CD8-positive, alpha-beta memory T cell (primary cell): Measurements from ENCODE around the gene AMBRA1. TPM values are rescaled to one million over a fixed set of nuclear protein-coding genes. Genes with fewer than 3 reads are reported as not detected.

Source experiments
- CTCF ChIA-PET: fragments of 350-600 bp; sonication (Branson Sonifier 250); formaldehyde crosslinking; loops from one replicate; lab custom pipeline; 2021; ENCODE audit warnings: antibody characterized with exemption; lab: Charles Lee
- POLR2A ChIA-PET: fragments of 350-600 bp; sonication (Branson Sonifier 250); formaldehyde crosslinking; loops from one replicate; lab custom pipeline; 2021; ENCODE audit warnings: antibody characterized with exemption; lab: Charles Lee
- DNase-seq, 5 donors: peaks; one replicate each; pipeline versions ENCODE4 v3.0.0 to v3.0.0-alpha.2; 2020 to 2022; ENCODE audit warnings: mixed read lengths in 1 of 5
- H3K27ac ChIP-seq: one replicate; pipeline ENCODE4 v1.7.0; 2013; ENCODE audit warnings: low read depth, mild to moderate bottlenecking, low read length, moderate library complexity
- H3K27me3 ChIP-seq: 2 replicates; pipeline ENCODE4 v1.7.0; 2013; ENCODE audit warnings: low read length, mild to moderate bottlenecking; ENCODE audit not compliant: insufficient read depth, poor library complexity, severe bottlenecking
- H3K36me3 ChIP-seq: 2 replicates; pipeline ENCODE4 v1.7.0; 2013; ENCODE audit warnings: mild to moderate bottlenecking, low read length, moderate library complexity; ENCODE audit not compliant: insufficient read depth
- H3K4me1 ChIP-seq: 2 replicates; pipeline ENCODE4 v1.7.0; 2013; ENCODE audit warnings: mild to moderate bottlenecking, low read length, moderate library complexity; ENCODE audit not compliant: insufficient read depth
- H3K4me3 ChIP-seq: 2 replicates; pipeline ENCODE4 v1.7.0; 2013; ENCODE audit warnings: mild to moderate bottlenecking, low read length
- H3K9me3 ChIP-seq: 2 replicates; pipeline ENCODE4 v1.7.0; 2013; ENCODE audit warnings: mild to moderate bottlenecking, low read length
- H3K27ac Mint-ChIP-seq, 8 donors: one replicate each; pipeline ENCODE4 v1.8.0; 2020 to 2021; ENCODE audit warnings: mixed read lengths in 8 of 8, mild to moderate bottlenecking in 6 of 8, inconsistent platforms in 3 of 8, moderate library complexity in 3 of 8
- H3K27me3 Mint-ChIP-seq, 2 donors: one replicate each; pipeline ENCODE4 v1.8.0; 2020 to 2021; ENCODE audit warnings: mixed read lengths in 2 of 2, mild to moderate bottlenecking in 1 of 2, moderate library complexity in 1 of 2
- H3K36me3 Mint-ChIP-seq, 3 donors: one replicate each; pipeline ENCODE4 v1.8.0; 2020 to 2021; ENCODE audit warnings: mixed read lengths in 3 of 3, inconsistent platforms in 1 of 3, mild to moderate bottlenecking in 1 of 3
- H3K4me1 Mint-ChIP-seq, 3 donors: one replicate each; pipeline ENCODE4 v1.8.0; 2020 to 2021; ENCODE audit warnings: mixed read lengths in 3 of 3, inconsistent platforms in 1 of 3, mild to moderate bottlenecking in 1 of 3
- H3K4me3 Mint-ChIP-seq, 7 donors: one replicate each; pipeline ENCODE4 v1.8.0; 2020 to 2021; ENCODE audit warnings: mixed read lengths in 7 of 7, mild to moderate bottlenecking in 6 of 7, moderate library complexity in 4 of 7, inconsistent platforms in 2 of 7
- H3K9me3 Mint-ChIP-seq, 5 donors: one replicate each; pipeline ENCODE4 v1.8.0; 2020 to 2022; ENCODE audit warnings: mixed read lengths in 5 of 5, mild to moderate bottlenecking in 3 of 5, moderate library complexity in 2 of 5, inconsistent platforms in 1 of 5
- polyA plus RNA-seq: library from polyadenylated mRNA; unstranded; fragments of 300-500 nt; fragmentation: Illumina TruSeq; gene quantifications from one replicate; pipeline ENCODE4 v1.2.3, GENCODE V29; 2021
- total RNA-seq, 2 experiments: library from RNA; stranded (reverse); gene quantifications; one replicate each; pipeline ENCODE4 v1.2.3, GENCODE V29; 2021

AMBRA1 gene
- total and polyA plus RNA-seq, 3 experiments from 2014 or later = 13.6 to 33.3 (median 31.3) TPM

DNA sequence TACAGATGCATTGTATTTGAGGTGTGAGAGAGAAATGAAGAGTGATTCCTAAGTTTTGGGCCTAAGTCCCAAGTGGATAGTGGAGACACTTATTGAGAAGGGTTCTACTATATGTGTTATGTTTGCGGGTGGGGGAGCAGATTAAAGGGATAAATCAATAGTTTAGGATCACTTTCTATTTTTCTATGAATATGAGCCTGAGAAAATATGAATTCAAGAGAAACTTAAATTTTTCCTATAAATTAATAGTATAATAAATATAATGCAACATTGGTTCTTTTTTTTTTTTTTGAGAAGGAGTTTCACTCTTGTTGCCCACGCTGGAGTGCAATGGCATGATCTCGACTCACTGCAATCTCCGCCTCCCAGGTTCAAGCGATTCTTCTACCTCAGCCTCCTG, 31.3 kb downstream of the AMBRA1 start:
- DNase-seq = no peak
- Mint-ChIP-seq H3K27ac (peak overlapping the region in 7 of 8 donors; percentile 4 to 74 (median 64)), H3K27me3 (no peaks in the 10 kb centered on the region), H3K9me3 (no peaks in the 10 kb centered on the region), H3K4me3 (peak overlapping the region in 1 of 7 donors; percentile 29), H3K36me3 (peaks cover 0 to 8% (median 2%) of the 10 kb centered on the region in 3 donors), H3K4me1 (peaks cover 44 to 68% (median 62%) of the 10 kb centered on the region in 3 donors)
- Histone ChIP-seq H3K4me3 (no peak overlapping the region), H3K36me3 (no peaks in the 10 kb centered on the region), H3K27ac (no peak overlapping the region), H3K4me1 (peaks cover 25% of the 10 kb centered on the region), H3K27me3 (no peaks in the 10 kb centered on the region), H3K9me3 (no peaks in the 10 kb centered on the region)
- ChIA-PET POLR2A (no interaction called here), CTCF (interaction anchor here (1.0 to 3.9 kb wide), 2 partner anchors 26 to 55 kb away, joined by 3 to 12 read pairs; partner anchors contain the start of genes ATG13 and HARBI1)

DNA sequence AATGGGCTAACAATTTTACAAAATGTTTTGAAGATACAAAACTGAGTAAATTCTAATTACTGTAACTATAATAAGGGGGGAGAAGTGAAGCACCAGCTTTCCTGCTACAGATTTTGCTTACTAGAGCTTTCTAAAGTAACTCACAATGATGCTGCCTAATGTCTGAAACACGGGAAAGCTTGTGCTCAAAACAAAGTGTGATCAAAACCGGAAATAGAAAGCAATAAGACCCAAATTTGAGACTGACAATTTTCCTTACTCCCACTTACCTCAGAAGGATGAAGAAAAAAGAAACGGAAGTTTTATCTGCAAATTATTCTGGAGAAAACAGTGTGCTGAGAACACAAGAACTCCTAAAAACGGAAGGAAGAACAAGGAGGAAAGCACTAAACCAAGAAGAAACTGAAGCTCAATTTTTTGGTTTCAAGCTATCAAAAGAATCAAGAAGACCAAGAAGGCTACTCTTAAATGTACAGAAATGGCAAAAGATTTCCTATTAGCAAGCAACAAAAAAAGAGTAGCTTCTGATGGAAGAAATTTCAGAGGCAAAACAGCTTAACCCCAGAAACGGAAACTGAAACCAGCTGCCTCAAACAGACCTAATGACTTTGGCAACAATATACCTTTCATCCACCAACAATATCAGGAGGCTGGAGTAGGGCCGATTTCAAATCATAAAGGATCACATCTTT, 33.4 kb downstream of the AMBRA1 start:
- H3K36me3 Mint-ChIP-seq = peaks cover 0 to 10% (median 2%) of the 10 kb centered on the region in 3 donors
- Histone ChIP-seq H3K36me3 (no peaks in the 10 kb centered on the region), H3K9me3 (no peaks in the 10 kb centered on the region), H3K27ac (peak overlapping the region; percentile 77), H3K4me3 (peak overlapping the region; percentile 72), H3K27me3 (no peaks in the 10 kb centered on the region), H3K4me1 (peaks cover 35% of the 10 kb centered on the region)
- CTCF ChIA-PET = interaction anchor here (0.9 to 3.9 kb wide), 2 partner anchors 57 to 212 kb away, joined by 4 to 12 read pairs; partner anchors contain the start of genes ATG13 and HARBI1
- peak overlapping the region; percentile 85 to 96 (median 88) for H3K4me3 Mint-ChIP-seq
- H3K27me3 Mint-ChIP-seq = no peaks in the 10 kb centered on the region
- peaks cover 55 to 76% (median 73%) of the 10 kb centered on the region in 3 donors for H3K4me1 Mint-ChIP-seq
- no peaks in the 10 kb centered on the region for H3K9me3 Mint-ChIP-seq
- H3K27ac Mint-ChIP-seq = peak overlapping the region; percentile 63 to 98 (median 94)
- POLR2A ChIA-PET = interaction anchor here (0.8 to 2.0 kb wide), 5 partner anchors 10 to 57 kb away, joined by 3 to 13 read pairs (median 3); partner anchors contain the start of genes AMBRA1, ATG13 and HARBI1
- peak in 1 of 5 donors; percentile 27 for DNase-seq

DNA sequence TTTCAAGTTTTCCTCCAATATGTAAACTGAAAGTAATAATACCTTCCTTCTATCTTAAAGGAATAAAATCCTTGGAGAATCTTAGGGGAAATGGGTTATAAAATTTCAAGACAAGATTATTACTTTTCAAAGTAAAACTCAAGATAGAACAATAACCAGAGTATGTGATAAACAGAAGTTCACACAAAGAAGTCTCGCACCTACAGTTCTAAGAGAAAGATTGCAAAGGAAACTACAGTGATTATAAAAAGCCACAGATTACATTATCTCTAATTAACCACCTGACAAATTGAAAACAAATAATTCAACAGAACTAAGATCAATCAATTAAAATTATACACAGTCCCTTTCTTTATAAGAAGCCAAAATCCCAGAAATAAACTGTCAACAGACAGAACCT, 34.0 kb downstream of the AMBRA1 start:
- H3K27ac Mint-ChIP-seq = peak overlapping the region; percentile 63 to 98 (median 94)
- peaks cover 41% of the 10 kb centered on the region for H3K4me1 ChIP-seq
- POLR2A ChIA-PET = interaction anchor here (0.8 to 2.0 kb wide), 3 partner anchors 24 to 58 kb away, joined by 3 to 13 read pairs (median 3); partner anchors contain the start of genes ATG13 and HARBI1

DNA sequence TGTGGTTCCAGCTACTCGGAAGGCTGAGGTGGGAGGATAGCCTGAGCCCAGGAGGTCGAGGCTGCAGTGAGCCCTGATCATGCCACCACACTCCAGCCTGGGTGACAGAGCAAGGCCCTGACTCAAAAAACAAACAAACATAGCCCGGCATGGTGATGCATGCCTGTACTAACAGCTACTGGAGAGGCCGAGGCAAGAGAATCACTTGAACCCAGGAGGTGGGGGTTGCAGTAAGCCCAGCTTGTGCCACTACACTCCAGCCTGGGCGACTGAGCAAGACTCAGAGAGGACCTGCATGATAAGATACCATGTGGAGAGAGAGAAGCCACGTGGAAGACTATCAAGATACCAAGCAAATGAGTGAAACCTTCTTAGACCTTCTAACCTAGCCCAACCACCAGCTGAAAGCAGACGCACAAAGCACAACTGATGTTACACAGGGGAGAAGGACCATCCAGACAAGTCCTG, 36.1 kb downstream of the AMBRA1 start:
- H3K27ac ChIP-seq = no peak overlapping the region
- H3K4me1 ChIP-seq = peaks cover 56% of the 10 kb centered on the region
- H3K27me3 Mint-ChIP-seq = no peaks in the 10 kb centered on the region
- no peaks in the 10 kb centered on the region for H3K27me3 ChIP-seq
- H3K4me3 Mint-ChIP-seq = peak overlapping the region in 1 of 7 donors; percentile 2
- peaks cover 67 to 89% (median 88%) of the 10 kb centered on the region in 3 donors for H3K4me1 Mint-ChIP-seq
- CTCF ChIA-PET = no interaction called here
- peak overlapping the region in 5 of 8 donors; percentile 5 to 83 (median 61) for H3K27ac Mint-ChIP-seq
- no peaks in the 10 kb centered on the region for H3K36me3 ChIP-seq
- H3K9me3 Mint-ChIP-seq = no peaks in the 10 kb centered on the region
- H3K4me3 ChIP-seq = no peak overlapping the region
- POLR2A ChIA-PET = no interaction called here
- no peaks in the 10 kb centered on the region for H3K9me3 ChIP-seq
- DNase-seq = no peak
- peaks cover 0 to 6% (median 2%) of the 10 kb centered on the region in 3 donors for H3K36me3 Mint-ChIP-seq

More for the DNA sequence above, 34.0 kb downstream of the AMBRA1 start:
- H3K36me3 ChIP-seq = no peaks in the 10 kb centered on the region
- no peaks in the 10 kb centered on the region for H3K9me3 ChIP-seq
- CTCF ChIA-PET = interaction anchor here (3.9 kb wide), 1 partner anchor 58 kb away, joined by 12 read pairs; the partner anchor contains the start of genes ATG13 and HARBI1
- H3K36me3 Mint-ChIP-seq = peaks cover 0 to 8% (median 2%) of the 10 kb centered on the region in 3 donors
- peaks cover 61 to 81% (median 78%) of the 10 kb centered on the region in 3 donors for H3K4me1 Mint-ChIP-seq
- no peaks in the 10 kb centered on the region for H3K27me3 ChIP-seq
- H3K27me3 Mint-ChIP-seq = no peaks in the 10 kb centered on the region
- DNase-seq = no peak
- H3K4me3 Mint-ChIP-seq = peak overlapping the region; percentile 85 to 96 (median 88)
- peak overlapping the region; percentile 77 for H3K27ac ChIP-seq
- H3K4me3 ChIP-seq = peak overlapping the region; percentile 72
- no peaks in the 10 kb centered on the region for H3K9me3 Mint-ChIP-seq

DNA sequence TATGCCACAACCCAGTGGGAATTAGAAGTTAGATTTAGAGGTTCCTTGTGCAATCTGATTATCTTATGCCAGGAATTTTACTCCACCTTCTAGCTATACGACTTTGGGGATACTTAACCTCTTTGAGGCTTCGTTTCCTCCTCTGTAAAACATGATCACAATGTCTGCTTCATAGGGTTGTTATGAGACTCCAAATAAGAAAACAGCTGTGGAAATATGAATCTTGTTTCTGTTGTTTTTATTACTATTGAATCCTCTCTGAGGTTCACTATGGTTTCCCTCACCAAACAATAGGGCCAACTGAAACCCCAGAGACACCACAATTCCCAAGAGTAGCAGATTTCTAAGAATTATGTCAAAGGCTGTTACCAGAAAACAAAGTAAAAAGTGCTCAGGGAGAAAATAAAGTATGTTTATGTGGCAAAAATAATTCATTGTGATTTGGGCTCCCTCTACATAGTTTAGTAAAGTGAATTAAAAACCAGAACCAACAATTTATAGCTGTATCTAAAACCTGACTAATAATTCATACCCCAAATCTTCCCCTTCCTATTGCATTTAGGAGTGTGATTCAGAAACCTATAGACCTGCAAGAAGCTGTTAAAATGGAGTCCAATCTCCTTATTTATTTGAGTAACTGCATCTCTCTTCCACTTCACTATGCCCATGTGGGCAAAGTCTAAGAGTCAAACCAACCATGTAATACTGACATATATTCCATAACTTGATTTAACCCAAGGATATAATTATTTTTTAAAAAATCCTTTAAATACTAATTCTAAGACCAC, 38.4 kb downstream of the AMBRA1 start:
- Histone ChIP-seq H3K36me3 (no peaks in the 10 kb centered on the region), H3K9me3 (no peaks in the 10 kb centered on the region), H3K27ac (no peak overlapping the region), H3K4me1 (peaks cover 39% of the 10 kb centered on the region), H3K27me3 (no peaks in the 10 kb centered on the region), H3K4me3 (no peak overlapping the region)
- Mint-ChIP-seq H3K4me3 (peak overlapping the region in 1 of 7 donors; percentile 46), H3K4me1 (peaks cover 52 to 71% (median 70%) of the 10 kb centered on the region in 3 donors), H3K36me3 (peaks cover 0 to 6% (median 0%) of the 10 kb centered on the region in 3 donors), H3K27ac (peak overlapping the region in 5 of 8 donors; percentile 19 to 85 (median 70)), H3K9me3 (no peaks in the 10 kb centered on the region), H3K27me3 (no peaks in the 10 kb centered on the region)
- ChIA-PET CTCF (interaction anchor here (1.3 to 1.4 kb wide), 3 partner anchors 10 to 62 kb away, joined by 3 to 5 read pairs (median 3); partner anchors contain the start of gene ATG13), POLR2A (no interaction called here)
- no peak for DNase-seq

DNA sequence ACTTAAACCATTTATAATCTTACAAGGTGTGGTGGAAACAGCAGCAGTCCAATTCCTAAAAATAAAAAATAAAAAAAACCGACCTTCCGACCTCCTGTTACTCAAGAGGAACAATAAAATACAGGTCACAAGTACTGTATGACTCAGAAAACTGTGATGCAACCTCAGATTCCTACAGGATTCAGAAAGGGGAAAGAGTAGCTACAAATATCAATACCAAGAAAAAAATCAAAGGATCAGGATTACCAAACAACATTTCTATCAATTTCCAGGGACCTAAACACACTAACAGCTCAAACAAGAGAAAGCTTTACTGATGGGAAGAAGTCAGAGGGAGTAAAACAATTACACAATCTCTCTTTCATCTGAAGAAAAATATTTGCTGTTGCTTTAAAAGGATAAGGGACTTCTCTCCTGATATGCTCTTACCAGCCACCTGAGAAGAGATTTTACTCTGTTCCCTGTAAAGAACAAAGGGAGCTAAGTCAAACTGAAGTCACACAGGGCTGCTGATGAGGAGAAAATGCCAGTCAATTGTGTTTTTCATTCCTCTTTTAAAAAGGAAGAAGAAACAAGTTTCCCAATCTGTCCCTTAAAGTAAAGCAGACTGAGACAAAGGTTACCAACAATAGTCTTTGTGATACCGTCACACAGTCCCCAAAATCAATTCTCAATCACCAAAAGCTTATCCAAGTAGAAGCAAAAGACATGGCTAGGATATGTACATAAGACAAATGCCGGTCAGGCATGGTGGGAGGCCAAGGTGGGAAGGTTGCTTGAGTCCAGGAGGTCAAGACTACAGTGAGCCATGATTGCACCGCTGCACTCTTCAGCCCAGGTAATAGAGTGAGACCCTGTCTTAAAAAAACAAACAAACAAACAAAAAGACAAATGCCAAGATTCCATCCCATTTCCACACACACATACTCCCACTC, 39.3 kb downstream of the AMBRA1 start:
- ChIA-PET CTCF (interaction anchor here (1.3 kb wide), 1 partner anchor 63 kb away, joined by 5 read pairs; the partner anchor contains the start of gene ATG13), POLR2A (no interaction called here)
- Histone ChIP-seq H3K36me3 (no peaks in the 10 kb centered on the region), H3K27ac (no peak overlapping the region), H3K27me3 (no peaks in the 10 kb centered on the region), H3K4me3 (no peak overlapping the region), H3K4me1 (peaks cover 36% of the 10 kb centered on the region), H3K9me3 (no peaks in the 10 kb centered on the region)
- H3K4me1 Mint-ChIP-seq = peaks cover 49 to 70% (median 69%) of the 10 kb centered on the region in 3 donors
- H3K27me3 Mint-ChIP-seq = no peaks in the 10 kb centered on the region
- peak overlapping the region in 7 of 8 donors; percentile 19 to 89 (median 77) for H3K27ac Mint-ChIP-seq
- H3K9me3 Mint-ChIP-seq = no peaks in the 10 kb centered on the region
- H3K36me3 Mint-ChIP-seq = peaks cover 0 to 4% (median 0%) of the 10 kb centered on the region in 3 donors
- peak overlapping the region in 2 of 7 donors; percentile 46 to 58 for H3K4me3 Mint-ChIP-seq
- no peak for DNase-seq

DNA sequence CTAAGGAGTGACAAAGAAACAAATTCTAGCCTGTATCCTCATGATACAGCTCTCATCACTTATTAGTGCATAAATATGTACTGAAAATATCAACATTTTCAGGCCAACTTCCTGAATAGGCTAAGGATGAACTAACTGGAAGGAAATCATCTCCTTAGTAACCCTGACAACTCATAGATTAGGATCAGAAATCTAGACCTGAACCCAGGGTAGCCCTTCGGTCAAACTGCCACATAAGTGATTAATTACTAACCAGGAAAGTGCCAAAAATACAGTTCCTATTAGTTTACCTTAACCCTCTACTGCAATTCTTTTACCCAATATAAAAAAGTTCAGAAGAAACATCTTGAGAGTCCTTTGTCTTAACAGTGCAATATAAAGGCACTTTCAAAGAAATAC, 40.0 kb downstream of the AMBRA1 start:
- Histone ChIP-seq H3K4me3 (no peak overlapping the region), H3K4me1 (peaks cover 31% of the 10 kb centered on the region), H3K9me3 (no peaks in the 10 kb centered on the region), H3K36me3 (no peaks in the 10 kb centered on the region), H3K27ac (no peak overlapping the region), H3K27me3 (no peaks in the 10 kb centered on the region)
- H3K36me3 Mint-ChIP-seq = peaks cover 0 to 5% (median 0%) of the 10 kb centered on the region in 3 donors
- H3K4me3 Mint-ChIP-seq = no peak overlapping the region
- H3K27ac Mint-ChIP-seq = peak overlapping the region in 5 of 8 donors; percentile 19 to 79 (median 61)
- H3K9me3 Mint-ChIP-seq = no peaks in the 10 kb centered on the region
- H3K27me3 Mint-ChIP-seq = no peaks in the 10 kb centered on the region
- ChIA-PET CTCF (no interaction called here), POLR2A (no interaction called here)
- H3K4me1 Mint-ChIP-seq = peaks cover 46 to 70% (median 69%) of the 10 kb centered on the region in 3 donors
- no peak for DNase-seq
